H1 (cell line): ENCODE measurements around the gene DAAM1. TPM values are rescaled to one million over a fixed set of nuclear protein-coding genes. Genes with fewer than 3 reads are reported as not detected.
A peak's percentile ranks its signal among the peaks of the same experiment; 100 is the strongest.

Source experiments
- CTCF ChIA-PET: fragments of 300-600 bp; sonication (Branson Sonifier 250); formaldehyde crosslinking; loops from one replicate; lab custom pipeline; 2021; ENCODE audit not compliant: partially characterized antibody; lab: Charles Lee
- POLR2A ChIA-PET: fragments of 300-600 bp; sonication (Branson Sonifier 250); formaldehyde crosslinking; loops from one replicate; lab custom pipeline; 2021; ENCODE audit warnings: inconsistent platforms; ENCODE audit not compliant: partially characterized antibody; lab: Charles Lee
- DNase-seq, 2 experiments: peaks; one replicate each; pipeline versions ENCODE4 v3.0.0 to v3.0.0-alpha.2; 2010 to 2022; ENCODE audit warnings: low spot score in 2 of 2, low read depth in 1 of 2, mixed read lengths in 1 of 2
- FAIRE-seq: peaks from 2 replicates; lab custom pipeline; 2011; peaks lifted over from hg19 to GRCh38; lab: Jason Lieb, UNC
- H2AFZ ChIP-seq: 2 replicates; pipeline ENCODE4 v1.8.1; 2012; ENCODE audit warnings: low read length, inconsistent platforms
- H2AK5ac ChIP-seq: 2 replicates; pipeline ENCODE4 v1.6.1; 2013; ENCODE audit warnings: low read depth, low read length
- H2BK120ac ChIP-seq: replicated peaks from 2 replicates; pipeline ENCODE3; 2013; ENCODE audit warnings: low read depth, low read length, inconsistent platforms
- H2BK12ac ChIP-seq: 2 replicates; pipeline ENCODE4 v1.6.1; 2013; ENCODE audit warnings: low read depth, low read length
- H2BK15ac ChIP-seq: 2 replicates; pipeline ENCODE4 v1.6.1; 2013; ENCODE audit warnings: low read length
- H2BK20ac ChIP-seq: 2 replicates; pipeline ENCODE4 v1.6.1; 2013; ENCODE audit warnings: low read length
- H2BK5ac ChIP-seq: 2 replicates; pipeline ENCODE4 v1.6.1; 2013; ENCODE audit warnings: low read depth, low read length
- H3K14ac ChIP-seq: 2 replicates; pipeline ENCODE4 v1.6.1; 2013; ENCODE audit warnings: inconsistent platforms; ENCODE audit not compliant: insufficient read length
- H3K18ac ChIP-seq: 2 replicates; pipeline ENCODE4 v1.6.1; 2013; ENCODE audit warnings: low read length; ENCODE audit errors: extremely low read depth
- H3K23ac ChIP-seq: 2 replicates; pipeline ENCODE4 v1.6.1; 2013; ENCODE audit warnings: inconsistent platforms; ENCODE audit not compliant: insufficient read length
- H3K23me2 ChIP-seq: 2 replicates; pipeline ENCODE4 v1.6.1; 2013; ENCODE audit warnings: low read depth, low read length
- H3K27ac ChIP-seq: 2 replicates; pipeline ENCODE4 v1.6.1; 2011; ENCODE audit warnings: low read depth, low read length, inconsistent platforms
- H3K27me3 ChIP-seq, 4 experiments: replicated peaks in 1 of 4; 1 replicate in 1 of 4; 2 replicates in 3 of 4; pipeline versions ENCODE4 v1.6.1 to v1.8.1; 2011 to 2013; ENCODE audit warnings: low read length in 3 of 4, mild to moderate bottlenecking in 3 of 4, inconsistent platforms in 2 of 4, mixed read lengths in 2 of 4, moderate library complexity in 1 of 4; ENCODE audit not compliant: control insufficient read depth in 3 of 4, insufficient read depth in 3 of 4; ENCODE audit errors: extremely low read depth in 1 of 4
- H3K36me3 ChIP-seq, 4 experiments: 2 replicates each; pipeline versions ENCODE4 v1.6.1 to v1.8.1; 2011 to 2013; ENCODE audit warnings: mild to moderate bottlenecking in 4 of 4, low read length in 3 of 4, moderate library complexity in 2 of 4, control low read depth in 1 of 4, inconsistent platforms in 1 of 4; ENCODE audit not compliant: insufficient read depth in 4 of 4, control insufficient read depth in 2 of 4
- H3K4ac ChIP-seq: replicated peaks from 2 replicates; pipeline ENCODE3; 2013; ENCODE audit warnings: low read length, low read depth, mixed read lengths, inconsistent platforms; ENCODE audit not compliant: insufficient read length
- H3K4me1 ChIP-seq, 4 experiments: replicated peaks in 1 of 4; 1 replicate in 1 of 4; 2 replicates in 3 of 4; pipeline versions ENCODE4 v1.6.1 to v1.8.1; 2011 to 2013; ENCODE audit warnings: low read length in 3 of 4, inconsistent platforms in 2 of 4, mixed read lengths in 1 of 4; ENCODE audit not compliant: insufficient read depth in 4 of 4, control insufficient read depth in 3 of 4
- H3K4me2 ChIP-seq, 2 experiments: 2 replicates each; pipeline versions ENCODE4 v1.6.1 to v1.8.1; 2011 to 2013; ENCODE audit warnings: low read depth in 2 of 2, low read length in 2 of 2, control low read depth in 1 of 2, inconsistent platforms in 1 of 2, mild to moderate bottlenecking in 1 of 2; ENCODE audit not compliant: insufficient read depth in 1 of 2
- H3K4me3 ChIP-seq, 4 experiments: fragments of 200-600, 300-600 bp in 1 of 4; sonication (generic), shearing (Covaris generic), sonication (Bioruptor Twin) in 1 of 4; 2 replicates each; pipeline versions ENCODE4 v1.5.1 to v1.8.1; 2011 to 2016; ENCODE audit warnings: low read length in 4 of 4, low read depth in 3 of 4, control low read depth in 2 of 4, inconsistent platforms in 2 of 4, mild to moderate bottlenecking in 2 of 4, mixed read lengths in 1 of 4, moderate library complexity in 1 of 4; ENCODE audit not compliant: insufficient read depth in 2 of 4; ENCODE audit errors: extremely low read depth in 1 of 4
- H3K56ac ChIP-seq: replicated peaks from 2 replicates; pipeline ENCODE3; 2013; ENCODE audit warnings: low read depth, mild to moderate bottlenecking, mixed read lengths, low read length, inconsistent platforms; ENCODE audit not compliant: insufficient read length
- H3K79me1 ChIP-seq: 2 replicates; pipeline ENCODE4 v1.6.1; 2013; ENCODE audit warnings: low read depth, low read length, control low read depth
- H3K79me2 ChIP-seq, 2 experiments: 2 replicates each; pipeline versions ENCODE4 v1.6.1 to v1.8.1; 2012 to 2013; ENCODE audit warnings: low read length in 2 of 2, mild to moderate bottlenecking in 2 of 2, inconsistent platforms in 1 of 2; ENCODE audit not compliant: insufficient read depth in 2 of 2, control insufficient read depth in 1 of 2
- H3K9ac ChIP-seq, 4 experiments: replicated peaks in 1 of 4; 1 replicate in 1 of 4; 2 replicates in 3 of 4; pipeline versions ENCODE4 v1.6.1 to v1.8.1; 2011 to 2013; ENCODE audit warnings: low read depth in 3 of 4, low read length in 3 of 4, control low read depth in 2 of 4, mild to moderate bottlenecking in 2 of 4, moderate library complexity in 2 of 4, inconsistent platforms in 1 of 4; ENCODE audit errors: extremely low read depth in 1 of 4
- H3K9me3 ChIP-seq, 2 experiments: 2 replicates each; pipeline versions ENCODE4 v1.6.1 to v1.8.1; 2012 to 2013; ENCODE audit warnings: mild to moderate bottlenecking in 2 of 2, moderate library complexity in 2 of 2, control low read depth in 1 of 2, inconsistent platforms in 1 of 2, low read depth in 1 of 2, low read length in 1 of 2, mixed read lengths in 1 of 2; ENCODE audit not compliant: insufficient read depth in 2 of 2
- H4K20me1 ChIP-seq, 2 experiments: replicated peaks in 1 of 2; 2 replicates each; pipeline versions ENCODE3 to v1.8.1; 2011 to 2013; ENCODE audit warnings: inconsistent platforms in 2 of 2, low read length in 2 of 2, mild to moderate bottlenecking in 1 of 2; ENCODE audit not compliant: insufficient read depth in 2 of 2, control insufficient read depth in 1 of 2
- H4K5ac ChIP-seq: 2 replicates; pipeline ENCODE4 v1.6.1; 2013; ENCODE audit warnings: low read length, low read depth, mixed read lengths, inconsistent platforms; ENCODE audit not compliant: insufficient read length
- H4K8ac ChIP-seq: 2 replicates; pipeline ENCODE4 v1.8.0; 2013; ENCODE audit warnings: mild to moderate bottlenecking, moderate library complexity, low read length, inconsistent platforms; ENCODE audit not compliant: insufficient read depth; ENCODE audit errors: extremely low read depth
- H4K91ac ChIP-seq: replicated peaks from 2 replicates; pipeline ENCODE3; 2013; ENCODE audit warnings: low read length, mixed read lengths, inconsistent platforms; ENCODE audit not compliant: insufficient read length
- CREB1 ChIP-seq: IDR thresholded peaks from 2 replicates; pipeline ENCODE4 v1.6.1; 2012; ENCODE audit warnings: inconsistent platforms
- GTF2F1 ChIP-seq: IDR thresholded peaks from 2 replicates; pipeline ENCODE4 v1.6.1; 2012; ENCODE audit warnings: low read depth, low read length, improper control_type of control experiment, borderline replicate concordance
- NANOG ChIP-seq: IDR thresholded peaks from 2 replicates; pipeline ENCODE4 v1.6.1; 2011; ENCODE audit warnings: low read length, low read depth, mild to moderate bottlenecking, inconsistent platforms; ENCODE audit not compliant: insufficient read depth, poor library complexity, severe bottlenecking
- NRF1 ChIP-seq: IDR thresholded peaks from 2 replicates; pipeline ENCODE4 v1.6.1; 2011; ENCODE audit warnings: mild to moderate bottlenecking, low read depth, low read length, improper control_type of control experiment
- POLR2A ChIP-seq, 2 experiments: IDR thresholded peaks; 1 replicate in 1 of 2; 2 replicates in 1 of 2; pipeline ENCODE4 v1.6.1; 2011; ENCODE audit warnings: low read depth in 2 of 2, low read length in 2 of 2, mild to moderate bottlenecking in 2 of 2; ENCODE audit errors: control extremely low read depth in 1 of 2
- POLR2AphosphoS5 ChIP-seq: IDR thresholded peaks from 2 replicates; pipeline ENCODE4 v1.6.1; 2011; ENCODE audit warnings: low read depth, low read length
- RFX5 ChIP-seq: IDR thresholded peaks from 2 replicates; pipeline ENCODE4 v1.6.1; 2011; ENCODE audit warnings: low read depth, low read length, improper control_type of control experiment, borderline replicate concordance
- RNF2 ChIP-seq: fragments of 200-900, 300-1000 bp; sonication (generic); IDR thresholded peaks from 2 replicates; pipeline ENCODE4 v1.7.1; 2016; ENCODE audit warnings: borderline replicate concordance, low read depth, mild to moderate bottlenecking, antibody characterized with exemption, low read length; ENCODE audit not compliant: poor library complexity, severe bottlenecking; ENCODE audit errors: missing control alignments
- SAP30 ChIP-seq: fragments of 300-600 bp; sonication (generic); IDR thresholded peaks from 2 replicates; pipeline ENCODE4 v1.7.1; 2012; ENCODE audit warnings: low read length, moderate library complexity, mild to moderate bottlenecking, inconsistent platforms; ENCODE audit not compliant: insufficient read depth, insufficient replicate concordance
- SIRT6 ChIP-seq: IDR thresholded peaks from one replicate; pipeline ENCODE4 v1.7.1; 2012; ENCODE audit warnings: low read length, inconsistent platforms
- SIX5 ChIP-seq: IDR thresholded peaks from 2 replicates; pipeline ENCODE4 v1.6.1; 2011; ENCODE audit warnings: mild to moderate bottlenecking, low read depth, low read length
- SP4 ChIP-seq: IDR thresholded peaks from 2 replicates; pipeline ENCODE4 v1.6.1; 2012; ENCODE audit warnings: low read length, inconsistent platforms
- TAF7 ChIP-seq: optimal IDR thresholded peaks from 2 replicates; pipeline ENCODE3; 2011; ENCODE audit warnings: low read depth, mild to moderate bottlenecking, inconsistent platforms, low read length, moderate library complexity, borderline replicate concordance
- TBP ChIP-seq: IDR thresholded peaks from 2 replicates; pipeline ENCODE4 v1.6.1; 2011; ENCODE audit warnings: low read depth, low read length, improper control_type of control experiment
- ZNF274 ChIP-seq: IDR thresholded peaks from 2 replicates; pipeline ENCODE4 v1.7.0; 2012; ENCODE audit warnings: low read length, borderline replicate concordance; ENCODE audit errors: extremely low read depth
- WGBS, 2 experiments: shearing (Covaris generic) in 1 of 2; methylation state at CpG; one replicate each; pipeline versions ENCODE4 v1.1.6 to v1.1.7; 2013 to 2015; ENCODE audit warnings: low lambda C conversion rate in 2 of 2, mixed read lengths in 2 of 2, inconsistent platforms in 1 of 2, low coverage in 1 of 2, missing lambda C conversion rate in 1 of 2; ENCODE audit not compliant: insufficient replicate concordance in 2 of 2, insufficient coverage in 1 of 2, insufficient read length in 1 of 2; ENCODE audit errors: extremely low coverage in 1 of 2, missing lambda C conversion rate in 1 of 2; 5-methylcytosine and 5-hydroxymethylcytosine counted together
- polyA plus RNA-seq, 7 experiments: library from polyadenylated mRNA; depleted of rRNA in 3 of 7; stranded (reverse) in 5 of 7; unstranded in 2 of 7; fragments of >200 nt in 5 of 7; fragments of 200-250 nt in 2 of 7; gene quantifications; 1 replicate in 5 of 7; 2 replicates in 1 of 7; 4 replicates in 1 of 7; pipeline versions ENCODE4 v1.2.1 to v1.2.3, GENCODE V29; 2011 to 2013; ENCODE audit warnings: missing spikeins in 2 of 7, mixed read lengths in 2 of 7
- total RNA-seq: library from RNA; stranded (reverse); fragmentation: NEBNext Ultra II Directional; extraction: Animal tissue kit (Norgen Biotek cat#: 25700); gene quantifications from 2 replicates; pipeline ENCODE4 v1.2.1, GENCODE V29; 2021

The DAAM1 gene
- total and polyA plus RNA-seq, 2 of the 8 experiments (the other 6 are each of a cell fraction or from before 2014, with no cell fraction given) = 5.0 to 44.9 TPM

DNA sequence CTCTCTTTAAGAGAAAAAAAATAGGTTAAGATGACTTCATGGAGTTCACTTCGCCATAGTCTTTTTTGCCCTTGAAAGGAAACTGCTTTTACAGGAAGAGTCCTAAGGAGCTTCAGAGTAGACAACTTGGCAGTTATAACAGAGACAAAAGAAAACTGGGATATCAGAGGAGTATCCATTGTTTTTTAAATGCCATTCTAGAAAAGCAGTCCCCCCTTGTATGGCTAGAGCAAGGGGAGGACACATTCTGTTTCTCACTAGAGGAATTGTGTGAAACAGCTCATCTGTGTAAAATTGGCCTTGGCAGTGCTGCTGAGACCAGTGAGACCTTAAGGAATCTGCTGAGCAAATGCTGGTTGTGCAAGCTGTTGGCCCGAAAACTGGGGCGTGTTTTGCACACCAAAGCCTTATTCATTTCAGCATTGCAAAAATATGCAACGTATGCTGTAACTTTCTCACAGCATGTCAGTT is 148.7 kb downstream of the DAAM1 start:
- no peak overlapping the region for H3K56ac ChIP-seq
- H4K91ac ChIP-seq = no peak overlapping the region
- no peak overlapping the region; the same call in 1 of the 2 replicates for H2BK20ac ChIP-seq
- H2BK120ac ChIP-seq = no peak overlapping the region
- no peak overlapping the region for H2BK15ac ChIP-seq
- H3K4ac ChIP-seq = no peak overlapping the region
- no peaks in the 10 kb centered on the region for H3K27me3 ChIP-seq
- H3K9me3 ChIP-seq = no peaks in the 10 kb centered on the region
- H3K18ac ChIP-seq = no peak overlapping the region
- no peaks in the 10 kb centered on the region for H3K23me2 ChIP-seq
- H4K8ac ChIP-seq = no peak overlapping the region
- POLR2A ChIA-PET = no interaction called here
- no peak overlapping the region for H3K14ac ChIP-seq
- no peak overlapping the region for H2AFZ ChIP-seq
- H3K4me3 ChIP-seq = no peak overlapping the region
- peak overlapping the region; percentile 4 for H4K5ac ChIP-seq
- no peak overlapping the region for H3K9ac ChIP-seq
- H2AK5ac ChIP-seq = no peak overlapping the region
- H2BK5ac ChIP-seq = no peak overlapping the region; the same call in 1 of the 2 replicates
- no peak overlapping the region for H2BK12ac ChIP-seq
- H3K36me3 ChIP-seq = no peaks in the 10 kb centered on the region; a peak in 1 of 8 replicates
- peaks cover 0 to 5% (median 2%) of the 10 kb centered on the region in 4 experiments; a peak in 2 of 7 replicates for H3K4me1 ChIP-seq
- no peaks in the 10 kb centered on the region for H3K79me2 ChIP-seq
- no peak overlapping the region for H3K27ac ChIP-seq
- 80% methylated on average over 4 of the region's 4 CpGs; no CpG with 5 or more reads in 1 of the 2 experiments for WGBS, 2 experiments
- no peak overlapping the region for H3K23ac ChIP-seq
- no peaks in the 10 kb centered on the region for H4K20me1 ChIP-seq
- CTCF ChIA-PET = interaction anchor here (0.7 to 1.0 kb wide), 2 partner anchors 28 to 82 kb away, joined by 3 read pairs; no protein-coding TSS in a partner anchor
- H3K79me1 ChIP-seq = no peaks in the 10 kb centered on the region
- no peak for FAIRE-seq
- no peak for DNase-seq
- H3K4me2 ChIP-seq = no peak overlapping the region
- TF ChIP-seq TAF7 (no peak), CREB1 (no peak), GTF2F1 (no peak), SAP30 (no peak), RNF2 (no peak), POLR2AphosphoS5 (no peak), NRF1 (no peak), RFX5 (no peak), SIRT6 (no peak), TBP (no peak), SP4 (no peak), POLR2A (IDR thresholded peaks at IDR 0.05; ENCODE audit: control extremely low read depth in 1 of 2, low read depth in 2 of 2, low read length in 2 of 2) (no peak), ZNF274 (no peak), SIX5 (no peak), NANOG (no peak)
